Measurements from ENCODE around the gene ZNF467.

The ZNF467 gene

GRCh38 chr7:149773446-149774236 is at the start of gene ZNF467:
ZNF467 (minus strand) TSS chr7:149773588; CDS start chr7:149771032, 2,556 bp downstream.
- peak; percentile 38 for DNase-seq

- no peak for DNase-seq
Measured at GRCh38 chr7:149822353-149822943, 49.1 kb upstream of the ZNF467 start.

GRCh38 chr7:149821191-149822148 is 48.1 kb upstream of the ZNF467 start:
- DNase-seq = no peak

- no peak for DNase-seq
Measured at GRCh38 chr7:149820622-149821190, 47.3 kb upstream of the ZNF467 start.

GRCh38 chr7:149819961-149820340 is 46.6 kb upstream of the ZNF467 start:
- DNase-seq = no peak

GRCh38 chr7:149819141-149819960 is 46.0 kb upstream of the ZNF467 start:
- DNase-seq = no peak

GRCh38 chr7:149818536-149818840 is 45.1 kb upstream of the ZNF467 start:
- no peak for DNase-seq

GRCh38 chr7:149817836-149818535 is 44.6 kb upstream of the ZNF467 start:
- DNase-seq = no peak

GRCh38 chr7:149817301-149817771 is 43.9 kb upstream of the ZNF467 start:
- DNase-seq = no peak

- no peak for DNase-seq
Measured at GRCh38 chr7:149816794-149817193, 43.4 kb upstream of the ZNF467 start.

GRCh38 chr7:149816267-149816751 is 42.9 kb upstream of the ZNF467 start:
- DNase-seq = no peak

GRCh38 chr7:149815661-149816266 is 42.4 kb upstream of the ZNF467 start:
- DNase-seq = no peak

- no peak for DNase-seq
Measured at GRCh38 chr7:149815121-149815520, 41.7 kb upstream of the ZNF467 start.

GRCh38 chr7:149814494-149814893 is 41.1 kb upstream of the ZNF467 start:
- DNase-seq = no peak

- no peak for DNase-seq
Measured at GRCh38 chr7:149813254-149814035, 40.1 kb upstream of the ZNF467 start.

- DNase-seq = no peak
Measured at GRCh38 chr7:149811831-149812490, 38.6 kb upstream of the ZNF467 start.

GRCh38 chr7:149811221-149811620 is 37.8 kb upstream of the ZNF467 start:
- no peak for DNase-seq

GRCh38 chr7:149809215-149809614 is 35.8 kb upstream of the ZNF467 start:
- no peak for DNase-seq

GRCh38 chr7:149808311-149808710 is 34.9 kb upstream of the ZNF467 start:
- DNase-seq = no peak

- DNase-seq = no peak
Measured at GRCh38 chr7:149806726-149807125, 33.3 kb upstream of the ZNF467 start.
